Hair follicle dermal papilla cell (primary cell): Measurements from ENCODE around the gene FGF11. TPM values are rescaled to one million over a fixed set of nuclear protein-coding genes. Genes with fewer than 3 reads are reported as not detected.

Source experiments
- total RNA-seq: library from RNA; depleted of rRNA; stranded (reverse); fragments of >200 nt; gene quantifications from 2 replicates; pipeline ENCODE4 v1.2.3, GENCODE V29; 2012

The FGF11 gene
- total RNA-seq = 0.97 and 1.8 TPM in 2 replicates

GRCh38 chr17:7439462-7440112 is at the start of gene FGF11:
Gene FGF11 (plus strand): TSS chr17:7439512. CDS start chr17:7439621, 109 bp downstream.

GRCh38 chr17:7394452-7395191 is 44.7 kb upstream of the FGF11 start, which contains the start of gene PLSCR3:
Gene PLSCR3 (minus strand): TSS chr17:7394525. CDS start chr17:7394110, 415 bp downstream.

GRCh38 chr17:7403977-7404736 is 35.2 kb upstream of the FGF11 start, which contains the start of gene TMEM256:
Gene TMEM256 (minus strand): TSS chr17:7404097. CDS start chr17:7404084, 13 bp downstream.

GRCh38 chr17:7407485-7408251 is 31.6 kb upstream of the FGF11 start, which contains the start of gene NLGN2:
Gene NLGN2 (plus strand): TSS chr17:7407845. CDS start chr17:7408256, 411 bp downstream.

GRCh38 chr17:7419819-7420610 is 19.3 kb upstream of the FGF11 start, which contains the start of gene SPEM1:
Gene SPEM1 (plus strand): TSS chr17:7420324. CDS start chr17:7420385, 61 bp downstream.

GRCh38 chr17:7425316-7425715 is 14.0 kb upstream of the FGF11 start, which contains the start of gene SPEM2:
Gene SPEM2 (plus strand): TSS chr17:7425616. CDS start chr17:7425689, 73 bp downstream.

GRCh38 chr17:7428557-7428956 is 10.8 kb upstream of the FGF11 start, which contains the start of gene SPEM3:
Gene SPEM3 (plus strand): TSS chr17:7428857. CDS start chr17:7428903, 46 bp downstream.

GRCh38 chr17:7444682-7445618 is 5.6 kb downstream of the FGF11 start, which contains the start of gene CHRNB1:
Gene CHRNB1 (plus strand): TSS chr17:7445061. CDS start chr17:7445128, 67 bp downstream.

GRCh38 chr17:7479213-7480088 is 40.1 kb downstream of the FGF11 start, which contains the start of gene ZBTB4:
Gene ZBTB4 (minus strand): TSS chr17:7479631. CDS start chr17:7466801, 12,830 bp downstream.

GRCh38 chr17:7481275-7481674 is 42.0 kb downstream of the FGF11 start, which contains the start of gene SLC35G6:
Gene SLC35G6 (plus strand): TSS chr17:7481446. CDS start chr17:7481517, 71 bp downstream.

GRCh38 chr17:7484067-7484918 is 45.0 kb downstream of the FGF11 start, which contains the start of gene POLR2A:
Gene POLR2A (plus strand): TSS chr17:7484366.

Other genes starting within 250 kb of the FGF11 start
- 17.4 and 18.9 TPM in 2 replicates for gene DLG4, start 219.7 kb upstream of the FGF11 start, total RNA-seq
- gene ACADVL, start 219.6 kb upstream of the FGF11 start, total RNA-seq = 164 and 197 TPM in 2 replicates
- 112 and 113 TPM in 2 replicates for gene DVL2, start 205.0 kb upstream of the FGF11 start, total RNA-seq
- 55.7 and 66.2 TPM in 2 replicates for gene PHF23, start 200.1 kb upstream of the FGF11 start, total RNA-seq
- 173 and 278 TPM in 2 replicates for gene GABARAP, start 197.1 kb upstream of the FGF11 start, total RNA-seq
- 36.0 and 41.2 TPM in 2 replicates for gene CTDNEP1, start 187.8 kb upstream of the FGF11 start, total RNA-seq
- 34.9 and 40.7 TPM in 2 replicates for gene ELP5, start 187.3 kb upstream of the FGF11 start, total RNA-seq
- 0.24 and 1.8 TPM in 2 replicates for gene CLDN7, start 177.0 kb upstream of the FGF11 start, total RNA-seq
- gene SLC2A4, start 157.8 kb upstream of the FGF11 start, total RNA-seq = under 0.01 and 0.12 TPM in 2 replicates
- not detected in 2 replicates for gene YBX2, start 144.9 kb upstream of the FGF11 start, total RNA-seq
- gene EIF5A, start 131.9 kb upstream of the FGF11 start, total RNA-seq = 428 and 632 TPM in 2 replicates
- gene GPS2, start 124.2 kb upstream of the FGF11 start, total RNA-seq = 52.0 and 53.2 TPM in 2 replicates
- 16.2 TPM in 2 replicates for gene NEURL4, start 110.2 kb upstream of the FGF11 start, total RNA-seq
- gene ACAP1, start 103.0 kb upstream of the FGF11 start, total RNA-seq = 0.97 TPM in 1 of 2 replicates, not detected in the other
- 12.2 and 15.8 TPM in 2 replicates for gene KCTD11, start 87.3 kb upstream of the FGF11 start, total RNA-seq
- not detected in 2 replicates for gene TMEM95, start 84.4 kb upstream of the FGF11 start, total RNA-seq
- gene TNK1, start 58.4 kb upstream of the FGF11 start, total RNA-seq = 1.7 and 2.4 TPM in 2 replicates
- gene PLSCR3, start 45.0 kb upstream of the FGF11 start, total RNA-seq = 26.6 and 29.9 TPM in 2 replicates
- 39.9 and 61.1 TPM in 2 replicates for gene TMEM256, start 35.4 kb upstream of the FGF11 start, total RNA-seq
- gene NLGN2, start 31.7 kb upstream of the FGF11 start, total RNA-seq = 16.9 TPM in 2 replicates
- gene SPEM1, start 19.2 kb upstream of the FGF11 start, total RNA-seq = not detected in 2 replicates
- not detected in 2 replicates for gene SPEM2, start 13.9 kb upstream of the FGF11 start, total RNA-seq
- not detected in 2 replicates for gene SPEM3, start 10.7 kb upstream of the FGF11 start, total RNA-seq
- 2.3 and 4.5 TPM in 2 replicates for gene TMEM102, start 4.1 kb upstream of the FGF11 start, total RNA-seq
- 6.2 and 7.5 TPM in 2 replicates for gene CHRNB1, start 5.5 kb downstream of the FGF11 start, total RNA-seq
- gene ZBTB4, start 40.1 kb downstream of the FGF11 start, total RNA-seq = 54.8 TPM in 2 replicates
- not detected in 2 replicates for gene SLC35G6, start 41.9 kb downstream of the FGF11 start, total RNA-seq
- gene POLR2A, start 44.9 kb downstream of the FGF11 start, total RNA-seq = 98.0 and 120 TPM in 2 replicates
- gene TNFSF12, start 109.5 kb downstream of the FGF11 start, total RNA-seq = 12.2 and 20.2 TPM in 2 replicates
- gene TNFSF13, start 119.2 kb downstream of the FGF11 start, total RNA-seq = 1.2 and 1.5 TPM in 2 replicates
- gene SENP3, start 122.4 kb downstream of the FGF11 start, total RNA-seq = 66.4 and 68.7 TPM in 2 replicates
- gene CD68, start 140.1 kb downstream of the FGF11 start, total RNA-seq = 25.3 and 43.4 TPM in 2 replicates
- 63.1 and 88.3 TPM in 2 replicates for gene MPDU1, start 144.3 kb downstream of the FGF11 start, total RNA-seq
- gene SOX15, start 150.6 kb downstream of the FGF11 start, total RNA-seq = 0.12 and 0.49 TPM in 2 replicates
- gene FXR2, start 175.4 kb downstream of the FGF11 start, total RNA-seq = 49.2 and 51.1 TPM in 2 replicates
- 29.0 and 39.6 TPM in 2 replicates for gene SAT2, start 188.3 kb downstream of the FGF11 start, total RNA-seq
- 0.36 TPM in 1 of 2 replicates, not detected in the other for gene SHBG, start 190.6 kb downstream of the FGF11 start, total RNA-seq
- not detected in 2 replicates for gene ATP1B2, start 211.4 kb downstream of the FGF11 start, total RNA-seq
- 62.7 and 67.7 TPM in 2 replicates for gene TP53, start 248.0 kb downstream of the FGF11 start, total RNA-seq
- gene WRAP53, start 249.0 kb downstream of the FGF11 start, total RNA-seq = 2.8 and 3.8 TPM in 2 replicates